ENCODE results near the gene C1QTNF9B. TPM values are rescaled to one million over a fixed set of nuclear protein-coding genes. Genes with fewer than 3 reads are reported as not detected.
"Not testable (repeated sequence)": the region's sequence is repeated elsewhere in the genome, so short reads cannot be mapped to it uniquely, and the experiment has no call there.

The C1QTNF9B gene
- total RNA-seq, 1 donor from 2014 or later, result not detected

GRCh38 chr13:23898101-23898500, 799 bp upstream of the C1QTNF9B start:
- Histone ChIP-seq H3K4me3 (ENCODE audit: insufficient read depth, low read depth, low read length) (no peak overlapping the region), H3K9ac (ENCODE audit: low read length) (no peak overlapping the region), H3K9me3 (ENCODE audit: insufficient read depth, low read depth, low read length) (no peaks in the 10 kb centered on the region), H3K4me1 (ENCODE audit: insufficient read depth, low read length) (peaks cover 19% of the 10 kb centered on the region), H3K36me3 (ENCODE audit: insufficient read depth, low read length) (no peaks in the 10 kb centered on the region), H3K27ac (ENCODE audit: low read depth, low read length) (no peak overlapping the region), H3K27me3 (ENCODE audit: insufficient read depth, low read length) (no peaks in the 10 kb centered on the region), H3K4me2 (ENCODE audit: low read length) (no peak overlapping the region), H4K20me1 (ENCODE audit: insufficient read depth, low read length) (no peaks in the 10 kb centered on the region), H3K79me2 (ENCODE audit: insufficient read depth, low read length) (no peaks in the 10 kb centered on the region), H2AFZ (ENCODE audit: low read depth, low read length) (no peak overlapping the region)
- Mint-ChIP-seq H3K36me3 (ENCODE audit: low read depth, unreplicated experiment) (no peaks in the 10 kb centered on the region), H3K27me3 (ENCODE audit: low read depth, unreplicated experiment) (peaks cover 10% of the 10 kb centered on the region), H3K4me3 (ENCODE audit: unreplicated experiment) (no peak overlapping the region), H3K9me3 (ENCODE audit: unreplicated experiment) (no peaks in the 10 kb centered on the region), H3K4me1 (ENCODE audit: low read depth, unreplicated experiment) (peaks cover 6% of the 10 kb centered on the region), H3K27ac (ENCODE audit: unreplicated experiment) (no peak overlapping the region)
- FAIRE-seq (no peak), DNase-seq (ENCODE audit: low read depth) (peak; percentile 77)
- no peak for TF ChIP-seq CTCF (IDR thresholded peaks at IDR 0.05; ENCODE audit: insufficient read depth, low read depth, low read length)
- no peak for TF ChIP-seq EZH2 (IDR thresholded peaks at IDR 0.05; ENCODE audit: insufficient read depth, low read length)

GRCh38 chr13:23894746-23895145, 2.6 kb downstream of the C1QTNF9B start:
- not testable (repeated sequence) for FAIRE-seq; H2AFZ ChIP-seq (ENCODE audit: low read depth, low read length); H3K9me3 Mint-ChIP-seq (ENCODE audit: unreplicated experiment); H3K9ac ChIP-seq (ENCODE audit: low read length); DNase-seq (ENCODE audit: low read depth); H3K79me2 ChIP-seq (ENCODE audit: insufficient read depth, low read length); H3K36me3 ChIP-seq (ENCODE audit: insufficient read depth, low read length); H3K27ac Mint-ChIP-seq (ENCODE audit: unreplicated experiment); H3K27me3 Mint-ChIP-seq (ENCODE audit: low read depth, unreplicated experiment); H4K20me1 ChIP-seq (ENCODE audit: insufficient read depth, low read length); H3K36me3 Mint-ChIP-seq (ENCODE audit: low read depth, unreplicated experiment); H3K27me3 ChIP-seq (ENCODE audit: insufficient read depth, low read length); H3K4me1 Mint-ChIP-seq (ENCODE audit: low read depth, unreplicated experiment); H3K27ac ChIP-seq (ENCODE audit: low read depth, low read length); H3K9me3 ChIP-seq (ENCODE audit: insufficient read depth, low read depth, low read length); H3K4me2 ChIP-seq (ENCODE audit: low read length); H3K4me1 ChIP-seq (ENCODE audit: insufficient read depth, low read length); H3K4me3 Mint-ChIP-seq (ENCODE audit: unreplicated experiment); H3K4me3 ChIP-seq (ENCODE audit: insufficient read depth, low read depth, low read length)

GRCh38 chr13:23893791-23894190, 3.5 kb downstream of the C1QTNF9B start:
- not testable (repeated sequence) for H2AFZ ChIP-seq (ENCODE audit: low read depth, low read length); H3K27me3 Mint-ChIP-seq (ENCODE audit: low read depth, unreplicated experiment); H3K27ac ChIP-seq (ENCODE audit: low read depth, low read length); FAIRE-seq; H3K36me3 ChIP-seq (ENCODE audit: insufficient read depth, low read length); H3K4me3 ChIP-seq (ENCODE audit: insufficient read depth, low read depth, low read length); H3K36me3 Mint-ChIP-seq (ENCODE audit: low read depth, unreplicated experiment); H3K27ac Mint-ChIP-seq (ENCODE audit: unreplicated experiment); H3K79me2 ChIP-seq (ENCODE audit: insufficient read depth, low read length); H3K4me3 Mint-ChIP-seq (ENCODE audit: unreplicated experiment); DNase-seq (ENCODE audit: low read depth); H3K9ac ChIP-seq (ENCODE audit: low read length); H3K4me2 ChIP-seq (ENCODE audit: low read length); H3K9me3 ChIP-seq (ENCODE audit: insufficient read depth, low read depth, low read length); H4K20me1 ChIP-seq (ENCODE audit: insufficient read depth, low read length); H3K27me3 ChIP-seq (ENCODE audit: insufficient read depth, low read length); H3K9me3 Mint-ChIP-seq (ENCODE audit: unreplicated experiment); H3K4me1 ChIP-seq (ENCODE audit: insufficient read depth, low read length); H3K4me1 Mint-ChIP-seq (ENCODE audit: low read depth, unreplicated experiment)

All from astrocyte (in vitro differentiated cells and primary cell).